ENCODE measurements around the gene ZC3HAV1.
A peak's percentile ranks its signal among the peaks of the same experiment; 100 is the strongest.

DNA sequence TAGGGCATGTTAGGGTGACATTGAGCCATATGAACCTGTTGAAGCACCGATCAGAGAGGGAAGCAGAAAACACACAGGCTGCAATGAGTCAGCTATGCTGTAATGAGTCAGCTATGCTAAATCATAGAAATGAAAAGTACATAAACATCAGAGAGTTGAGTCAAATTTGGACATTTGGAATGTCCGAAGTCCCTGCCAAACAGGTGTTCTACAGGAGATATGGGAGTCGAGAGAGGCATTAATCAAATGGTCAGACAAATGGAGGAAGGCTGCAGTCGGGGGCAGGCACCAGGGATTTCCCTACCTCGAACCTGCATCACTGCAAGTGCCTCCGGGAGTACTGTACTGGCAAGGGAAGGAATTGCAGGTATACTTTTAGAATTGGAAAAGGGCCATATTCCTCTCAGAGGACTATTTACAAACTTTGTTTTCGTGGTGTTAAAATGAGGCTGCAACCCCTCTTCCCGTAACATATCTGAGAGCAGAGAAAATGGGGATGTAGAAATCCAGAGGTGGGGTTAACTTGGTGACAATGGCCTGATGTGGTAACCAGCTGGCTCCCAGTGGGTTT lies 8.8 kb upstream of the ZC3HAV1 start:
- no peak for TF ChIP-seq TAF1 (IDR thresholded peaks at IDR 0.05; ENCODE audit: borderline replicate concordance, low read depth, low read length)
- TF ChIP-seq, protein P1, sequence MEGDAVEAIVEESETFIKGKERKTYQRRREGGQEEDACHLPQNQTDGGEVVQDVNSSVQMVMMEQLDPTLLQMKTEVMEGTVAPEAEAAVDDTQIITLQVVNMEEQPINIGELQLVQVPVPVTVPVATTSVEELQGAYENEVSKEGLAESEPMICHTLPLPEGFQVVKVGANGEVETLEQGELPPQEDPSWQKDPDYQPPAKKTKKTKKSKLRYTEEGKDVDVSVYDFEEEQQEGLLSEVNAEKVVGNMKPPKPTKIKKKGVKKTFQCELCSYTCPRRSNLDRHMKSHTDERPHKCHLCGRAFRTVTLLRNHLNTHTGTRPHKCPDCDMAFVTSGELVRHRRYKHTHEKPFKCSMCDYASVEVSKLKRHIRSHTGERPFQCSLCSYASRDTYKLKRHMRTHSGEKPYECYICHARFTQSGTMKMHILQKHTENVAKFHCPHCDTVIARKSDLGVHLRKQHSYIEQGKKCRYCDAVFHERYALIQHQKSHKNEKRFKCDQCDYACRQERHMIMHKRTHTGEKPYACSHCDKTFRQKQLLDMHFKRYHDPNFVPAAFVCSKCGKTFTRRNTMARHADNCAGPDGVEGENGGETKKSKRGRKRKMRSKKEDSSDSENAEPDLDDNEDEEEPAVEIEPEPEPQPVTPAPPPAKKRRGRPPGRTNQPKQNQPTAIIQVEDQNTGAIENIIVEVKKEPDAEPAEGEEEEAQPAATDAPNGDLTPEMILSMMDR (IDR thresholded peaks at IDR 0.05 in 2 of 3, conservative IDR thresholded peaks at IDR 0.05 in 1 of 3; ENCODE audit: control insufficient read depth in 2 of 3, extremely low read depth in 1 of 3, insufficient read depth in 1 of 3, low read depth in 3 of 3, low read length in 3 of 3): peak in 2 of 3 experiments; percentile 17 to 27; a peak in 3 of 6 replicates
- TF ChIP-seq SRF (IDR thresholded peaks at IDR 0.05; ENCODE audit: low read depth in 2 of 2, low read length in 2 of 2): peak in 1 of 2 experiments; percentile 77; a peak in 1 of 4 replicates
- TF ChIP-seq FOS (IDR thresholded peaks at IDR 0.05; ENCODE audit: borderline replicate concordance, extremely low read depth, insufficient read length): no peak
- no peak; the same call in 1 of the 2 replicates for TF ChIP-seq ESRRA (IDR thresholded peaks at IDR 0.05; ENCODE audit: low read length)
- peak; percentile 28 to 31; a peak in 1 of 4 replicates for TF ChIP-seq BHLHE40 (IDR thresholded peaks at IDR 0.05; ENCODE audit: borderline replicate concordance in 1 of 2, low read depth in 2 of 2, low read length in 1 of 2)
- TF ChIP-seq NFYB (IDR thresholded peaks at IDR 0.05; ENCODE audit: insufficient read depth, low read depth, low read length): no peak
- TF ChIP-seq MAX (IDR thresholded peaks at IDR 0.05; ENCODE audit: low read depth, low read length): no peak
- TF ChIP-seq POLR2AphosphoS5 (IDR thresholded peaks at IDR 0.05; ENCODE audit: low read length): no peak
- TF ChIP-seq EZH2 (IDR thresholded peaks at IDR 0.05; ENCODE audit: borderline replicate concordance, control insufficient read depth, low read depth, low read length): no peak
- no peak for TF ChIP-seq SUPT20H (IDR thresholded peaks at IDR 0.05; ENCODE audit: borderline replicate concordance, control insufficient read depth, low read depth, low read length)
- peak; percentile 40; the same call in 1 of the 2 replicates for TF ChIP-seq CREB1 (IDR thresholded peaks at IDR 0.05; ENCODE audit: low read depth)
- TF ChIP-seq POLR2A (IDR thresholded peaks at IDR 0.05; ENCODE audit: low read depth, low read length): no peak

Data from GM12878 (cell line).